GM12801 (cell line): ENCODE results near the gene JAKMIP1.

Source experiments
- CTCF ChIP-seq: IDR thresholded peaks from one replicate; pipeline ENCODE4 v1.5.1; 2011; ENCODE audit warnings: control low read depth; ENCODE audit not compliant: insufficient read length; ENCODE audit errors: extremely low read depth

The JAKMIP1 gene

GRCh38 chr4:6013564-6013963 is 186.8 kb downstream of the JAKMIP1 start:
- TF ChIP-seq CTCF = no peak

GRCh38 chr4:6012200-6012599 is 188.1 kb downstream of the JAKMIP1 start:
- TF ChIP-seq CTCF = no peak

GRCh38 chr4:6011686-6012085 is 188.7 kb downstream of the JAKMIP1 start:
- TF ChIP-seq CTCF = no peak

- TF ChIP-seq CTCF = no peak
These were observed 189.1 kb downstream of the JAKMIP1 start for GRCh38 chr4:6011271-6011671.

- no peak for TF ChIP-seq CTCF
These were observed 189.6 kb downstream of the JAKMIP1 start for GRCh38 chr4:6010789-6011188.

- no peak for TF ChIP-seq CTCF
These were observed 190.9 kb downstream of the JAKMIP1 start for GRCh38 chr4:6009452-6009851.

- no peak for TF ChIP-seq CTCF
These were observed 191.5 kb downstream of the JAKMIP1 start for GRCh38 chr4:6008766-6009385.
